NCI-H146 treated with DMSO at 0.1 percent for 48 hours (cell line): ENCODE measurements around the gene BRSK1.
A peak's percentile ranks its signal among the peaks of the same experiment; 100 is the strongest.
"Not testable (repeated sequence)": the region's sequence is repeated elsewhere in the genome, so short reads cannot be mapped to it uniquely, and the experiment has no call there.

Experiments
- DNase-seq: peaks from one replicate; lab custom pipeline; 2025; ENCODE audit not compliant: unreplicated experiment; lab: John Stamatoyannopoulos, UW

Gene BRSK1

GRCh38 chr19:55325172-55325571 is 41.4 kb downstream of the BRSK1 start, which contains the start of gene TMEM150B:
TMEM150B (minus strand) TSS chr19:55325341; CDS start chr19:55321036, 4,305 bp downstream.
- no peak for DNase-seq

GRCh38 chr19:55328774-55329318 is 45.0 kb downstream of the BRSK1 start:
- not testable (repeated sequence) for DNase-seq

GRCh38 chr19:55329791-55330190 is 46.0 kb downstream of the BRSK1 start:
- DNase-seq, result not testable (repeated sequence)

- DNase-seq, result no peak
Observed at GRCh38 chr19:55333870-55334269, 50.1 kb downstream of the BRSK1 start.

- DNase-seq, result no peak
Observed at GRCh38 chr19:55336101-55336500, 52.3 kb downstream of the BRSK1 start.

GRCh38 chr19:55339105-55339888 is 55.5 kb downstream of the BRSK1 start, which contains the start of gene KMT5C:
KMT5C (plus strand) TSS chr19:55339876; CDS start chr19:55341937, 2,061 bp downstream.
- peak; percentile 100 for DNase-seq

GRCh38 chr19:55339889-55340783 is 56.3 kb downstream of the BRSK1 start:
- peak; percentile 74 for DNase-seq

GRCh38 chr19:55340784-55341147 is 57.0 kb downstream of the BRSK1 start:
- no peak for DNase-seq

GRCh38 chr19:55341171-55341588 is 57.4 kb downstream of the BRSK1 start:
- peak; percentile 83 for DNase-seq

- no peak for DNase-seq
Observed at GRCh38 chr19:55341595-55342531, 58.1 kb downstream of the BRSK1 start.

- no peak for DNase-seq
Observed at GRCh38 chr19:55344444-55344843, 60.6 kb downstream of the BRSK1 start.

GRCh38 chr19:55345101-55345817 is 61.5 kb downstream of the BRSK1 start:
- DNase-seq, result no peak

GRCh38 chr19:55345818-55346724 is 62.3 kb downstream of the BRSK1 start:
- DNase-seq, result no peak

GRCh38 chr19:55346725-55347441 is 63.1 kb downstream of the BRSK1 start:
- DNase-seq, result no peak

- no peak for DNase-seq
Observed at GRCh38 chr19:55347442-55348009, 63.7 kb downstream of the BRSK1 start.

GRCh38 chr19:55348317-55349034 is 64.7 kb downstream of the BRSK1 start:
- no peak for DNase-seq
